H9 (cell line): Measurements from ENCODE around the gene SDHB. TPM values are rescaled to one million over a fixed set of nuclear protein-coding genes. Genes with fewer than 3 reads are reported as not detected.

Experiments
- DNase-seq: peaks from one replicate; pipeline ENCODE4 v3.0.0-alpha.2; 2017
- H2AFZ ChIP-seq: one replicate; pipeline ENCODE4 v1.6.1; 2013; ENCODE audit warnings: mild to moderate bottlenecking, low read length, control low read depth, moderate library complexity
- H2AK5ac ChIP-seq: 2 replicates; pipeline ENCODE4 v1.6.1; 2013; ENCODE audit warnings: low read length, control low read depth, mixed read lengths; ENCODE audit not compliant: insufficient read length
- H2BK120ac ChIP-seq: one replicate; pipeline ENCODE4 v1.6.1; 2013; ENCODE audit warnings: low read depth, mild to moderate bottlenecking, low read length, control low read depth, inconsistent platforms; ENCODE audit not compliant: poor library complexity, severe bottlenecking
- H2BK12ac ChIP-seq: 2 replicates; pipeline ENCODE4 v1.6.1; 2013; ENCODE audit warnings: low read length, control low read depth, mixed read lengths, low read depth; ENCODE audit not compliant: insufficient read length
- H2BK15ac ChIP-seq: 2 replicates; pipeline ENCODE4 v1.6.1; 2013; ENCODE audit warnings: low read depth, low read length, control low read depth
- H2BK20ac ChIP-seq: one replicate; pipeline ENCODE4 v1.6.1; 2013; ENCODE audit warnings: low read depth, mild to moderate bottlenecking, low read length, control low read depth, inconsistent platforms; ENCODE audit not compliant: poor library complexity, severe bottlenecking
- H2BK5ac ChIP-seq: 2 replicates; pipeline ENCODE4 v1.6.1; 2013; ENCODE audit warnings: low read length, control low read depth, mixed read lengths; ENCODE audit not compliant: insufficient read length
- H3K14ac ChIP-seq: 2 replicates; pipeline ENCODE4 v1.6.1; 2013; ENCODE audit warnings: low read length, control low read depth; ENCODE audit not compliant: insufficient read depth
- H3K18ac ChIP-seq: 2 replicates; pipeline ENCODE4 v1.6.1; 2013; ENCODE audit warnings: low read depth, mild to moderate bottlenecking, mixed read lengths, low read length, control low read depth; ENCODE audit not compliant: insufficient read length
- H3K23ac ChIP-seq: 2 replicates; pipeline ENCODE4 v1.6.1; 2013; ENCODE audit warnings: low read length, control low read depth, mixed read lengths, low read depth; ENCODE audit not compliant: insufficient read length
- H3K23me2 ChIP-seq: 2 replicates; pipeline ENCODE4 v1.6.1; 2013; ENCODE audit warnings: low read depth, mild to moderate bottlenecking, mixed read lengths, low read length, control low read depth; ENCODE audit not compliant: insufficient read length, poor library complexity, severe bottlenecking
- H3K27ac ChIP-seq: 2 replicates; pipeline ENCODE4 v1.5.1; 2013; ENCODE audit warnings: low read length, control low read depth, mixed read lengths, low read depth; ENCODE audit not compliant: insufficient read length
- H3K27me3 ChIP-seq: 2 replicates; pipeline ENCODE4 v1.6.1; 2013; ENCODE audit warnings: low read length, control low read depth, inconsistent platforms; ENCODE audit not compliant: insufficient read depth
- H3K4ac ChIP-seq: 2 replicates; pipeline ENCODE4 v1.6.1; 2013; ENCODE audit warnings: low read depth, mild to moderate bottlenecking, control low read depth, inconsistent platforms, low read length, moderate library complexity
- H3K4me1 ChIP-seq: 2 replicates; pipeline ENCODE4 v1.6.1; 2013; ENCODE audit warnings: low read length, control low read depth, inconsistent platforms; ENCODE audit not compliant: insufficient read depth
- H3K4me2 ChIP-seq: 2 replicates; pipeline ENCODE4 v1.6.1; 2013; ENCODE audit warnings: low read length, control low read depth, mixed read lengths; ENCODE audit not compliant: insufficient read length, insufficient read depth
- H3K56ac ChIP-seq: 2 replicates; pipeline ENCODE4 v1.6.1; 2013; ENCODE audit warnings: low read depth, mild to moderate bottlenecking, mixed read lengths, low read length, control low read depth; ENCODE audit not compliant: insufficient read length
- H3K79me1 ChIP-seq: 2 replicates; pipeline ENCODE4 v1.6.1; 2013; ENCODE audit warnings: low read depth, mild to moderate bottlenecking, moderate library complexity, low read length, control low read depth, inconsistent platforms; ENCODE audit not compliant: insufficient read depth, poor library complexity, severe bottlenecking
- H3K79me2 ChIP-seq: 2 replicates; pipeline ENCODE4 v1.6.1; 2013; ENCODE audit warnings: low read length, control low read depth, inconsistent platforms; ENCODE audit not compliant: insufficient read depth
- H3K9ac ChIP-seq: 2 replicates; pipeline ENCODE4 v1.6.1; 2013; ENCODE audit warnings: low read length, control low read depth, mixed read lengths; ENCODE audit not compliant: insufficient read length; ENCODE audit errors: extremely low read depth
- H3K9me3 ChIP-seq: one replicate; pipeline ENCODE4 v1.6.1; 2013; ENCODE audit warnings: low read depth, low read length, inconsistent platforms; ENCODE audit not compliant: control insufficient read depth
- H3T11ph ChIP-seq: one replicate; pipeline ENCODE4 v1.6.1; 2013; ENCODE audit warnings: mild to moderate bottlenecking, low read length, control low read depth, inconsistent platforms
- H4K20me1 ChIP-seq: one replicate; pipeline ENCODE4 v1.6.1; 2013; ENCODE audit not compliant: control insufficient read depth, insufficient read length, insufficient read depth
- H4K5ac ChIP-seq: 2 replicates; pipeline ENCODE4 v1.6.1; 2013; ENCODE audit warnings: low read depth, mild to moderate bottlenecking, mixed read lengths, low read length, control low read depth; ENCODE audit not compliant: insufficient read length
- H4K8ac ChIP-seq: replicated peaks from 2 replicates; pipeline ENCODE4 v1.6.1; 2013; ENCODE audit warnings: low read length, control low read depth, mixed read lengths, low read depth; ENCODE audit not compliant: insufficient read length
- H4K91ac ChIP-seq: 2 replicates; pipeline ENCODE4 v1.6.1; 2013; ENCODE audit warnings: low read depth, mild to moderate bottlenecking, moderate library complexity, mixed read lengths, low read length, control low read depth; ENCODE audit not compliant: insufficient read length
- H3K27ac Mint-ChIP-seq, 3 experiments: 2 replicates in 2 of 3; 3 replicates in 1 of 3; pipeline ENCODE4 v1.8.0; 2020 to 2021; ENCODE audit warnings: mixed read lengths in 3 of 3, mild to moderate bottlenecking in 1 of 3, moderate library complexity in 1 of 3
- H3K27me3 Mint-ChIP-seq: 2 replicates; pipeline ENCODE4 v1.8.0; 2021; ENCODE audit warnings: low read depth, mild to moderate bottlenecking, moderate library complexity, mixed read lengths
- H3K36me3 Mint-ChIP-seq, 3 experiments: 2 replicates in 2 of 3; 3 replicates in 1 of 3; pipeline ENCODE4 v1.8.0; 2020 to 2021; ENCODE audit warnings: low read depth in 3 of 3, mixed read lengths in 3 of 3; ENCODE audit not compliant: insufficient read depth in 1 of 3
- H3K4me1 Mint-ChIP-seq, 2 experiments: 2 replicates each; pipeline ENCODE4 v1.8.0; 2020; ENCODE audit warnings: mixed read lengths in 2 of 2
- H3K4me3 Mint-ChIP-seq, 2 experiments: 2 replicates in 1 of 2; 3 replicates in 1 of 2; pipeline ENCODE4 v1.8.0; 2020 to 2021; ENCODE audit warnings: mild to moderate bottlenecking in 2 of 2, mixed read lengths in 2 of 2, moderate library complexity in 1 of 2
- H3K9me3 Mint-ChIP-seq, 2 experiments: 2 replicates in 1 of 2; 3 replicates in 1 of 2; pipeline ENCODE4 v1.8.0; 2020; ENCODE audit warnings: mild to moderate bottlenecking in 2 of 2, mixed read lengths in 2 of 2, moderate library complexity in 1 of 2
- WGBS: extraction: QIAGEN DNeasy Blood & Tissue Kit; methylation state at CpG from one replicate; pipeline ENCODE4 v1.1.7; 2013; ENCODE audit warnings: missing lambda C conversion rate, low lambda C conversion rate, mixed read lengths; ENCODE audit not compliant: insufficient read length; ENCODE audit errors: extremely low coverage; 5-methylcytosine and 5-hydroxymethylcytosine counted together
- total RNA-seq: library from RNA; stranded (reverse); gene quantifications from 2 replicates; pipeline ENCODE4 v1.2.1, GENCODE V29; 2021
- TF ChIP-seq, protein P1 (sequence below): fragments of 200-600 bp; sonication (generic); conservative IDR thresholded peaks from 3 replicates; pipeline ENCODE4 v1.8.0; 2021; ENCODE audit warnings: antibody characterized with exemption, mild to moderate bottlenecking

SDHB gene
- total RNA-seq, 1 experiment from 2014 or later, result 77.5 TPM

DNA sequence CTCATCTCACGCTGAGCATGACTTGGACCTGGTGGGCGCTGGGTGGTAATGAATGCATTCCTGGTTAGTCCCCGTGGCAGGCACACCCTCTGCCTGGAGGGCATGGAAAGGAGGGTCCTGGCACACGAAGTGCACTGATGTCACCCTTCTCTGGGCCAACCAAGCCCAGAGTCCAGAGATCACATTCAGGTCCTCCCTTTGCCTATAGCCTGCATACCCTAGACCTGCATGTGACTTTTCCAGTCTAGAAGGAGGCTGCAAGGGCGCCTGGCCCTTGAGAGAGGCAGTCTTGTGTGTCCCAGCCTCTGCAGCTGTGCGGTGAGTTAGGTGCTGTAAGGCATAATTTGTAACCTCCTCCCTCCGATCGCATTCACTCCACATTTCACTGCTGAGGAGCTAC lies 43.3 kb upstream of the SDHB start:
- H3K4me1 Mint-ChIP-seq, result peaks cover 13 to 27% of the 10 kb centered on the region in 2 experiments
- H3K23ac ChIP-seq, result no peak overlapping the region
- DNase-seq, result no peak
- H4K91ac ChIP-seq, result no peak overlapping the region
- no peaks in the 10 kb centered on the region for H4K20me1 ChIP-seq
- no peaks in the 10 kb centered on the region for H3K4me1 ChIP-seq
- H3T11ph ChIP-seq, result no peak overlapping the region
- H2BK20ac ChIP-seq, result no peak overlapping the region
- H3K27ac Mint-ChIP-seq, result no peak overlapping the region
- no peaks in the 10 kb centered on the region; the same call in none of the 2 replicates for H3K27me3 Mint-ChIP-seq
- no peaks in the 10 kb centered on the region for H3K36me3 Mint-ChIP-seq
- H3K23me2 ChIP-seq, result no peaks in the 10 kb centered on the region
- WGBS, result no CpG with 5 or more reads among the region's 8 CpGs
- no peak overlapping the region for H3K9ac ChIP-seq
- no peaks in the 10 kb centered on the region for H3K27me3 ChIP-seq
- H3K18ac ChIP-seq, result no peak overlapping the region
- H4K8ac ChIP-seq, result no peak overlapping the region
- H3K14ac ChIP-seq, result no peak overlapping the region
- no peak overlapping the region for H2BK120ac ChIP-seq
- H3K4me2 ChIP-seq, result no peak overlapping the region
- H3K79me1 ChIP-seq, result no peaks in the 10 kb centered on the region
- H2BK12ac ChIP-seq, result no peak overlapping the region
- no peaks in the 10 kb centered on the region; a peak in 1 of 5 replicates for H3K9me3 Mint-ChIP-seq
- no peak overlapping the region for H4K5ac ChIP-seq
- H3K9me3 ChIP-seq, result no peaks in the 10 kb centered on the region
- no peak overlapping the region for H3K4ac ChIP-seq
- no peak overlapping the region for H3K4me3 Mint-ChIP-seq
- H3K79me2 ChIP-seq, result no peaks in the 10 kb centered on the region
- no peak overlapping the region for H3K27ac ChIP-seq
- no peak overlapping the region for H3K56ac ChIP-seq
- no peak overlapping the region for H2AK5ac ChIP-seq
- H2BK15ac ChIP-seq, result no peak overlapping the region
- TF ChIP-seq, protein P1, sequence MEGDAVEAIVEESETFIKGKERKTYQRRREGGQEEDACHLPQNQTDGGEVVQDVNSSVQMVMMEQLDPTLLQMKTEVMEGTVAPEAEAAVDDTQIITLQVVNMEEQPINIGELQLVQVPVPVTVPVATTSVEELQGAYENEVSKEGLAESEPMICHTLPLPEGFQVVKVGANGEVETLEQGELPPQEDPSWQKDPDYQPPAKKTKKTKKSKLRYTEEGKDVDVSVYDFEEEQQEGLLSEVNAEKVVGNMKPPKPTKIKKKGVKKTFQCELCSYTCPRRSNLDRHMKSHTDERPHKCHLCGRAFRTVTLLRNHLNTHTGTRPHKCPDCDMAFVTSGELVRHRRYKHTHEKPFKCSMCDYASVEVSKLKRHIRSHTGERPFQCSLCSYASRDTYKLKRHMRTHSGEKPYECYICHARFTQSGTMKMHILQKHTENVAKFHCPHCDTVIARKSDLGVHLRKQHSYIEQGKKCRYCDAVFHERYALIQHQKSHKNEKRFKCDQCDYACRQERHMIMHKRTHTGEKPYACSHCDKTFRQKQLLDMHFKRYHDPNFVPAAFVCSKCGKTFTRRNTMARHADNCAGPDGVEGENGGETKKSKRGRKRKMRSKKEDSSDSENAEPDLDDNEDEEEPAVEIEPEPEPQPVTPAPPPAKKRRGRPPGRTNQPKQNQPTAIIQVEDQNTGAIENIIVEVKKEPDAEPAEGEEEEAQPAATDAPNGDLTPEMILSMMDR, result no peak
- no peak overlapping the region for H2AFZ ChIP-seq
- no peak overlapping the region for H2BK5ac ChIP-seq
